Measurements from ENCODE around the gene RHPN2.
"Not testable (repeated sequence)": the region's sequence is repeated elsewhere in the genome, so short reads cannot be mapped to it uniquely, and the experiment has no call there.

- TF ChIP-seq CTCF, POLR2A (IDR thresholded peaks at IDR 0.05): not testable (repeated sequence)
Observed at GRCh38 chr19:33003424-33004024, 61.2 kb downstream of the RHPN2 start.

All from esophagus squamous epithelium (tissue), 4 donors.